C4-2B (cell line): ENCODE results near the gene CPNE1.

Experiments
- CTCF ChIP-seq: fragments of 450-650 bp; conservative IDR thresholded peaks from 2 replicates; pipeline ENCODE4 v1.5.1; 2017; ENCODE audit warnings: mild to moderate bottlenecking
- ZFX ChIP-seq: fragments of 450-650 bp; IDR thresholded peaks from 2 replicates; pipeline ENCODE4 v1.6.1; 2017

DNA sequence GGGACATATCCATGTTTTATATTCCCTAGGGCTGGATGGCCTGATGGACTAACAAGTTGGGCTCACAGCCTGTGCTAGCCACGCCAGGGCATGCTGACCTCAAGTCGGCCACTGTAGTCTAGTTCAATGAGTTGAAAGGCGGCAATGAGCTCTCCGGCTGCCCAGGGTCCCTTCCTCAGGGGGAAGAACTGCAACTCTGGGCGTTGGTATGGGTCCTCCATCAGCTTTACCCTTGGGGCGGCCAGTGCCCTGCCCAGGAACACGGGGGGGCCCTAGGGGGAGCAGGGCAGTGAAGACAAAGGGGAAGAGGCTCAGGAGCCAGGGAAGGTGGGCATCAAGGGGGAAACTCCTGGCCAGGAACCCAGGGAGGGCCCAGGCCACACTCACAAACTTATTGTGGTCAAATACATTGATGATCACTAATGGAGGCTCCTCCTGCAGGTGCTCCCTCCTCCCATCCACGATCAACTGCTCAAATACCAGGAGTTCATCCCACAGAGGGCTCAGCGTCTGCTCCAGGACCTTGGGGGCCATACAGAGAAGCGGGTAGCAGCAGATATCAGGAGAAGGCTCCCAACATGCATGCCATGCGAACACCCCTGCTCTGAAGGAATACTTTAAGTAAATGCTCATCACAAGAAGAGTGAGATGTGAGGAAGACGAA lies 81.8 kb downstream of the CPNE1 start:
- TF ChIP-seq CTCF (no peak), ZFX (no peak)
